ENCODE measurements around the gene HTRA2.
A peak's percentile ranks its signal among the peaks of the same experiment; 100 is the strongest.

HTRA2 gene

GRCh38 chr2:74515981-74516633, 13.6 kb upstream of the HTRA2 start:
- peak; percentile 71 to 75 for DNase-seq (ENCODE audit: low read depth in 2 of 2)

- no peak for DNase-seq (ENCODE audit: low read depth in 2 of 2)
These were observed 13.1 kb upstream of the HTRA2 start for GRCh38 chr2:74516650-74517049.

GRCh38 chr2:74522516-74522915, 7.2 kb upstream of the HTRA2 start:
- DNase-seq (ENCODE audit: low read depth in 2 of 2): no peak

GRCh38 chr2:74524005-74524404, 5.7 kb upstream of the HTRA2 start:
- no peak for DNase-seq (ENCODE audit: low read depth in 2 of 2)

- no peak for DNase-seq (ENCODE audit: low read depth in 2 of 2)
These were observed 4.6 kb upstream of the HTRA2 start for GRCh38 chr2:74524955-74525716.

- no peak for DNase-seq (ENCODE audit: low read depth in 2 of 2)
These were observed 3.8 kb upstream of the HTRA2 start, which contains the start of gene DQX1 for GRCh38 chr2:74525717-74526648. DQX1 (minus strand) TSS chr2:74526231; CDS start chr2:74525729, 502 bp downstream.

GRCh38 chr2:74526649-74527230, 3.0 kb upstream of the HTRA2 start:
- DNase-seq (ENCODE audit: low read depth in 2 of 2): no peak

- no peak for DNase-seq (ENCODE audit: low read depth in 2 of 2)
These were observed 2.0 kb upstream of the HTRA2 start for GRCh38 chr2:74527741-74528140.

- no peak for DNase-seq (ENCODE audit: low read depth in 2 of 2)
These were observed 955 bp upstream of the HTRA2 start for GRCh38 chr2:74528600-74529356.

GRCh38 chr2:74530239-74531187, 780 bp downstream of the HTRA2 start:
- DNase-seq (ENCODE audit: low read depth in 2 of 2): peak in 1 of 2 donors; percentile 22

GRCh38 chr2:74531666-74532065, 1.9 kb downstream of the HTRA2 start:
- DNase-seq (ENCODE audit: low read depth in 2 of 2): no peak

- DNase-seq (ENCODE audit: low read depth in 2 of 2): no peak
These were observed 2.5 kb downstream of the HTRA2 start for GRCh38 chr2:74532222-74532621.

GRCh38 chr2:74533464-74533863, 3.7 kb downstream of the HTRA2 start:
- no peak for DNase-seq (ENCODE audit: low read depth in 2 of 2)

GRCh38 chr2:74534411-74534810, 4.7 kb downstream of the HTRA2 start:
- DNase-seq (ENCODE audit: low read depth in 2 of 2): no peak

GRCh38 chr2:74535440-74535965, 5.8 kb downstream of the HTRA2 start:
- no peak for DNase-seq (ENCODE audit: low read depth in 2 of 2)

- DNase-seq (ENCODE audit: low read depth in 2 of 2): no peak
These were observed 6.6 kb downstream of the HTRA2 start for GRCh38 chr2:74536166-74536950.

- no peak for DNase-seq (ENCODE audit: low read depth in 2 of 2)
These were observed 7.4 kb downstream of the HTRA2 start for GRCh38 chr2:74537140-74537539.

GRCh38 chr2:74538881-74539339, 9.2 kb downstream of the HTRA2 start:
- no peak for DNase-seq (ENCODE audit: low read depth in 2 of 2)

- DNase-seq (ENCODE audit: low read depth in 2 of 2): no peak
These were observed 10.6 kb downstream of the HTRA2 start for GRCh38 chr2:74540291-74540690.
